Left cardiac atrium (tissue), 4 donors: ENCODE results near the gene PKP4. TPM values are rescaled to one million over a fixed set of nuclear protein-coding genes. Genes with fewer than 3 reads are reported as not detected.

Source experiments
- ATAC-seq, 2 donors: fragments of 200-7000 bp; cut with Tn5 transposase; one replicate each; pipeline ENCODE4 v1.9.1; 2020; ENCODE audit warnings: mild to moderate bottlenecking in 2 of 2, moderate library complexity in 2 of 2
- DNase-seq: peaks from one replicate; pipeline ENCODE4 v3.0.0-alpha.2; 2020
- intact Hi-C, 2 donors: fragments of 100-400 bp; cut with DNase I; formaldehyde crosslinking; loops; one replicate each; pipeline versions ENCODE4 v1.14.1 to v1.15.1; 2022 to 2023
- total RNA-seq, 2 donors: library from RNA; stranded (reverse); fragmentation: NEBNext Ultra II Directional; extraction: Animal tissue kit (Norgen Biotek cat#: 25700); gene quantifications; one replicate each; pipeline ENCODE4 v1.2.1, GENCODE V29; 2021
- donor health status: DM: no; HTN: yes; CAD: no.
- donor health status: DM: no; HTN: yes; CAD: no; lungs with severe emphysema.
- donor health status: DM: yes; HTN: yes; CAD: no.
- donor health status: Dilated cardiomyopathy.

Gene PKP4
- total RNA-seq, 2 donors from 2014 or later: 62.5 to 64.8 TPM

DNA sequence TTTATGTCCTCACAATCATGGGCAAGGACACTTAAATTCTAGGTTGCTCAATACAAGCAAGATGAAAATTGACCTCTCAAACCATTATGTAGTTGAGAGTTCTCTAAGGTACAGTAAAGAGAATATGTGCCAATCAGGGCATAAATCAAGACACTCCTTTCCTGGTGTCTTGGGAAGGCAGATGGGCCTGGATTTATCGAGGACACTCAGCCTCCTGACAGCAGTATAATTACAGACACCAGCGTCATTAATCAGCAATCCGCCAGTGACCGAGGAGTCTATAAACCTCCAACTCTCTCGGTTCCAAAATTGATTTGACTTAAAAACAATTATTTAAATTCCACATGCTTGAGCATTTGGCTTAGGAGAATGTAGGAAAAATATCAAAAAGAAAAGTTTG lies 262.7 kb downstream of the PKP4 start:
- DNase-seq: no peak
- no peak for ATAC-seq
- intact Hi-C loops: no loop called here

DNA sequence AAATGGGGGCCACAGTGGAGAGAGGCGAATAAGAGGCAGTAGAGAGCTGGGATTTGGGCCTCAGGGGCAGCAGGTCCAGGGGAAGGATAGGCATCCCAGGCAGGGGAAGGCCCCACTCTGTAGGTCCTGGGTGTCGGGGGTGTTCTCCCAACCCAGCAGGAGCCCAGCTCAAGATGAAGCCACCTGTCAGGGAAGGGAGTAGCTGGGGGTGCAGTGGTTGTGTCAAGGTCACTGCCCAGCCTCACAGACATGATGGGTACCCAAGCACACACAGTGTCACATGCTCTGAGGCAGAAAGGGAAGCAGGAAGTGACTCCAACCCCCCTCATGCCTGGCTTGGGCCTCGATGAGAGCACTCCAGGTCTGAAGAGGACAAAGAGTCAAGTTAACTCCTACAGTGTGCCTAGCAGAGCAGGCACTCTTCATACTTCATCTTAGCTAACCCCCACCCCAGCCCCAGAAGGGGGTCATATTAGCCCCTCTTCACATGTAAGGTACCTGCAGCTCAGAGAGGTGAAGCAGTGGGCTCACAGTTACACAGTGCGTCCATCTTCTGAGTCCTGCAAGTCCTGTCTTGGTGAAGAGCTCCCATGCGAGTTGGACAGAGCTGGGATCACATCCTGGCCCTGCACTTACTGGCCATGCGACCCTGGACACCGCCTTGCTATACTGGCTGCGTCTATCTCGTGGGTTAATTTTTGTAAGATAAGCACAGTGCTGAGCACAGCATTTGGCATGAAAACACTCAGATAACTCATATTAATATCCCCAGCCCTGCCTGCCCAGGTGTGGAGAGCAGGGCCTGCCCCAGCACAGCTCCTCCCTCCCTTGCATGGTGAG lies 265.7 kb downstream of the PKP4 start:
- no peak for DNase-seq
- intact Hi-C loops: no loop called here
- ATAC-seq: no peak

DNA sequence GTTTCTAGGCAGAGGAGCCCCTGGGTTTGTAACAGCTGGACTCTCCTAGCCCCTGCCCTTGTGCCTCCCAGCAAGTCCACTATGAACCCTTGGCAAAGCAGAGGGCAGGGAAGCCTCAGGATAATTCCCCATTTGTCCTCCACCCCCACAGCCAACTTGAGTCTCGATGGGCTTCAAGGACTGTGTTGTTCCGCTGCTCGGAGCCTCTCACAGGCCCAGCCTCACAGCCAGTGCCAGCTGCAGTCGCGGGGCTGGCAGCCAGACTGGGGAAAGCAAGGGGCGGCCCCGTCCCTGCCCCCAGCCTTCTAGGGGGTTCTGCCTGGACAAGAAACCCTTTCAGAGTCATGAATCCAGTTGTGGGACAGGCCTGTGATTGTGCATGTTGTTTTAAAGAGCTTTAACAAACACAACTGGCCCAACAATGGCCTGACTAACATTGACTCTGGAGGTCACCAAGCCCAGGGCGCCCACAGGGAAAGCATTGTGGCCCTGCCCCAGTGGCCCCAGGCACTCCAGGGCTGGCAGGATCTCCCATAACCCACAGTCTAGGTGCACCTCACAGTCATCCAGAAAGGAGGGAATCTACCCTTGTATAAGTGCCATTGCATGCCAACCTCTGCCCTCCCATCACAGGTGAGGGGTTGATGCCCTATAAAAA lies 266.6 kb downstream of the PKP4 start:
- intact Hi-C loops: no loop called here
- DNase-seq (no peak), ATAC-seq (peak in 1 of 2 donors; percentile 10)

DNA sequence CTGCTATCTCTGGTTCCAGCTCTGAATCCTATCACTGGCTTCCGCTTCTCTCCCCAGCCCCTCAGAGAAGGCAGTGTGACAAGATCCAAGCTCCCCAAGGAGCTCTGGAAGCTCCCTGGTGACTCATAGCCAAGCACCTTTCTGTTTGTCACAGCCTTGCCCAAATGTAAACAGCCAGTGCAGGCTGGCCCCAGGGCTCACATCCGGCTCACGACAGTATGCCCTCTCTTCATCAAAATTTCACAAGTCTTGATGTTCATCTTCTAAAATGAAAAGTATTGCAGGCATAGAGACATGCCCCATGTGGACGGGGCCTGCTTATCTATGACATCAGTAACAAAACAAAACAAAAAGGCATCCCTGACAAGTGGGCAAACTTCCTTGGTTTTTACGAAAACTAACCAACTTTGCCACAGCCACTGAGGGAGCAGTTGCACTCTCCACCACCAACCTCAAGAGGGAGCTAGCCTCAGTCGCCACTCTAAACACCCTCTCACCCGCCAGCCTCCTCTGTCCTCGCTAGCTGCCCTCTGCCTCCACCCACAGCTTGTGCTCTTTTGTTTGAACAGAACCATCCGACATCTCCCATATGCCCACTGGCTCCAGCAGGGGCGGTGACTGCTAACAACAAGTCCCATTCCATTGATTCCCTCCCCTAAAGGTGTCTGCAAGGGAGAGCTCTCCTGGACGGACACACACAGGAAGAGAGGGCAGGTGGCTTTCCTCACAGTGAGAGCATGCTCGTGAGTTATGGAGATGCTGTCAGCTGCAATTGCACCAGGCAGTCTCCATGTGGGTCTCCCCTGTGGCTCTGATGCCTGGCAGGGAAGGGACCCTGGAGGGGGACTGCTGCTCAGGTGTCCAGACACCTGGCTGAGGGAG lies 267.4 kb downstream of the PKP4 start:
- no peak for DNase-seq
- no peak for ATAC-seq
- intact Hi-C loops: no loop called here

DNA sequence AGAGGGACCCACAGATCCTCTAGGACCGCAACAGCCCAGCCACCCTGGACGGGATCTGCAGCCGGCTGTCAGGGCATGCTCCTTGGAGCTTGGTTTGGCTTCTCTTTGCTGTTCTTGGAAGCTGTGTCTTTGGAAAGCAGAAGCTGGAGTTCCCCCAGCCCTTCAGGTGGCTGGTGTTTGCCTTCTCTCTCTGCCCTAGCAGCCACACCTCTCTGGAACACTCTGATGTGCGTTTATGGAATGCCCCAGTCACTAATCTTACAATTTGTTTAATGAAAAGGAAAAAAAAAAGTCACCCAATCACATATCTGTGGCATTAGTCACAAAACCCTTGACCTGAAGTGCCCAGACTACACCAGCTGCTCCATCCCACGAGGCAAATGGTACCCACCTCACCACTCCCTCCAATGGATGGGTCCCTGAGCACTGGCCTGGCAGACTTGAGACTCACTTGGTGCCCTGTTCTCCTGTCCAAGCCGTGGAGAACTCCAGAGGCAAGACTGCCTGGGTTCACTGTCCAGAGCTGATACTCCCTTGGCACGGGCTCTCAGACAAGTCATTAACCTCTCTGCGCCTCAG lies 268.1 kb downstream of the PKP4 start:
- DNase-seq (no peak), ATAC-seq (peak in 1 of 2 donors; percentile 28)
- intact Hi-C loops: no loop called here

DNA sequence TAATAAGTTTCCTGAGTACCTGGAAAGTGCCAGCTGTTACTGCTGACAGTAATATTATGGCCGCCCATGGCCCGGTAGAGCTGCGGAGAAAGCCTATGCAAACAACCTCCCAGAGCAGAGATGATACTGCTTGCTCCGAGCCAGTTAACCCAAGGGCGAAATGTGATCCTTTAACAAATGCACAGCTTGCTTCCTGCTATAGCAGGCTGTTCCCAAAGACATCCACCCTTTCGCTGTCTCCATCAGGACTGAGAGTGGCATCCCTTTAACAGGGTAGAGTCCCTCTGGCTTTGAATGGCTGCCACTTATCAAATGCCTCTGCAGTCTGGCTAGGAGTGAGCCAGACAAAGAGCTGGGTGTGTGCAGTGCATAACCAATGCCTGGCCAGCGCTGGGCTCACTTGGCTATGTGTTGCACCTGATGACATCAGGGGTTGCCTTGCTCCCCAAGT lies 268.7 kb downstream of the PKP4 start:
- intact Hi-C loops: no loop called here
- ATAC-seq: peak in 1 of 2 donors; percentile 38

DNA sequence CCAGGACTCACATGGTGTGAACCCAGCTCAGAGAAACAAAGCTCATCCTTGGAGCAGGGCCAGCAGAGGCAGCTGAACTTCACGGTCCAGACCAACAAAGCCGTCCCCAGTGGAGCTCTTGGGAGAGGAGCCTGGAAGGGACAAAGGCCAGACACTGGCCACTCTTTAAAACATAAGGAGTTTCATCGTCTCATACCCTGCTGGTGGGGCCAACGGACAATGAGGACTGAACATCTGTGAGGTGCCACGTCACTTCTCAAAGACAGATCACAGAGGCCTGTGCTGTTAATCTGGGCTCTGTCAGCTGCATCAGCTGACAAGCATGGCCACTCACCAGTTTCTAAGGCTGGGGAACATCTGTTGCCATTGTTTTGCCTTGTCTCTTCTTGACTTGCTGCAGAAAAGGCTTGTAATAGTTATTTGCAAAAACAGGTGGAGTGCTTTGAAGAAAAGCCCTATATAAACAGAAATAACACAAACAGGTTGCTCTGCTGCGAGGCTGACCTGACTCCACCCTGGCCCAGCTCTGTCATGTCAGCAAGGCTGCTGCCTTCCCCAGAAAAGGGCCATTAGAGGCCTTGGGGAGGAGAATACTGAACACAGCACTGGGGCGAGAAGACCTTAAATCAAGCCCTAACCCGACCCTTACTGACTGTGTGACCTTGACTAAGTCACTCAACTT lies 270.3 kb downstream of the PKP4 start:
- no peak for DNase-seq
- intact Hi-C loops: no loop called here
- peak in 1 of 2 donors; percentile 33 for ATAC-seq

More for the DNA sequence above, 268.7 kb downstream of the PKP4 start:
- no peak for DNase-seq

DNA sequence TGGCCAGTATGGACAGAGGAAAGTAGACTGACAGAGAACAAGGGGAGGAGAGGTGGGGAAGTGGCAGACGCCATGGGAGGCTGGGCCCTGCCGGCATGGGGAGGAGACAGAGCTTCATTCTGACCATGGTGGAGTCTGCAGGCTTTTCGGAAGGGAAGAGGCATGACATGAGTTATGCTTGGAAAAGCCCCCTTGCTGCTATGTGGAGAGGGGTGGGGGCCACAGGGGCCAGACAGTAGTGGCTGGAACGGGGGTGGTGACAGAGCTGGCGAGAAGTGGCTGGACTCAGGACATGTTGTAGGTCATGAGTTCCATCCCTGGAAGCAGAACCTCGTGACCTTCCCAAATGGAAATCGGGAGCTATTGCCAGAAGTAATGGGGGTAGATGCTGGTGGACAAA lies 271.7 kb downstream of the PKP4 start:
- ATAC-seq: no peak
- DNase-seq: no peak
- intact Hi-C loops: no loop called here

DNA sequence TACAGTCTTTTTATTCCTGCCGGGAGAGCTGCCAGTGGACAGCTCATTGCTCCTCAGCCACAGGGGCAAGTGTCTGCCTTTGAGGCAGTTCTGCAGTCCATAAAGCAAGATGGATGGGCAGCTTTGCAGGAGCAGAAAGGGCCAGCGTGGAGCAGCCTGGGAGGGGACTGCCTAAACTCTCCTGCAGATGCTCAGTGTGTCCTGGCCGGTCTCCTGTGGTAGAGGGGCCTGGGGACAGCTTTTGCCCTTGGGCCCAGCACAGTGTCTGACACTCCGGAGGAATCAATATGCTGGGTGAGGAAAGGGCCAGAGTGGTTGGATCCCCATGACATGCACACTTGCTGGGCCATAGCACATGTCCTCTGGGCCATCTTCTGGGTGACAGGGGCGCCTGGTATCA lies 272.7 kb downstream of the PKP4 start:
- ATAC-seq (no peak), DNase-seq (no peak)
- intact Hi-C loops: no loop called here

DNA sequence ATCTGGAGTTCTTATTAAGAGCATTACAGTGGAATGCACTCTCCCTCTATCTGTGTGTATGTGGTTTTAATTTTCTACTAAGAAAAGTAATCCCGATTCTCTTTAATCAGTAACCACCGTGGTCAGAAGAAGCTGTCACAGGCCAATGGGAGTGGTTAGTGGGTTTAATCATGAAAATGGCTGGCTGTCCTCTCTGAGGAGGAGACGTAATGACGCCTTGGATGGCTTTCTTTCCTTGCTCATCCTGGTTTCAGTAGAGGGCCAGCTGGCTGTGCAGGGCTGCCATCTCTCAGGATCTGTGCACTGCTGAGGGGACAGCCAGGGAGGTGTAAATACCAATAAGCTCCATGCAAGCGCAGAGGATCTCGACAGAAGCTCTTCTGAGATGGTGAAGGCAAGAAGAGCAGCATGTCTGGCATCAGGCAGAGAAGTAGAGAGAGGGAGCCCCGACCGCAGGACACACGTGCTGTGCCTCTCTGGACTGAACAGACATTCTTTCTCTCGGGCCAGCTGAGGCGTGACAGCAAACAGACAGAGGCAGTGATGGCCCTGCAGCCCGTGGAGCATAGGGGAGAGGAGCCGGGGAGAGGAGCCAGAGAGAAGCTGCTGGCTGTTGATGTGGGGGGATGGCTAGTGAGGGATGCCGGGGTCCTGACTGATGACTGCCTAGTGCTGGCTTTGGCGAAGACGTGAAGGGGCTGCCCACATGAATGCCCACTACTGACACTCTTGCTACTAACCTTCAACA lies 273.3 kb downstream of the PKP4 start:
- no peak for ATAC-seq
- intact Hi-C loops: no loop called here

DNA sequence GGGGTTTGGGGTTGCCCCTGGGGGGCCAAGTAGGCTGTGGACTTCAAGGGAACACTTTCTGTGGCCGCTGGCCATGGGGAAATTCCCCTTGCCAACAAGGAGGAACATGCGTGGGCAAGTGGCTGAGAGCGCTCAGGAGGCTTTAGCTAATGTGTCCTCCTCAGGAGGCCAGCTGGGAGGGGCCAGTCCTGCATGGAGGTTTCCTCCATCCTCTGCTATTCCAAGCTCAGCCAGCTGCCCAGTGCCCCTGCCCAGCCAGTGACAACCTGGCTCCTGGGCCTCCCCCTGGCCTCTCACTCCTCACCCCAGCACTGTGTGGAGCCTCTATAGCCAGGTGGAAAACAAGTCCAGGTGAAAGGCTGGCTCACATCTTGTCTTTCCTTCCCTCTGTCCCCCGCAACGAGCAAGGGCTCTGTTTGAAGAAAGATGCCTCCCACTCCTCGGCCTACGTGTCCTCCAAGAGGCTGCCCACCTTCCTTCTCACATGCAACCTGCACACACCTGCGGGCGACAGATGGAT lies 273.9 kb downstream of the PKP4 start:
- intact Hi-C loops: no loop called here
- ATAC-seq: no peak

More for the DNA sequence above, 273.3 kb downstream of the PKP4 start:
- DNase-seq: no peak

DNA sequence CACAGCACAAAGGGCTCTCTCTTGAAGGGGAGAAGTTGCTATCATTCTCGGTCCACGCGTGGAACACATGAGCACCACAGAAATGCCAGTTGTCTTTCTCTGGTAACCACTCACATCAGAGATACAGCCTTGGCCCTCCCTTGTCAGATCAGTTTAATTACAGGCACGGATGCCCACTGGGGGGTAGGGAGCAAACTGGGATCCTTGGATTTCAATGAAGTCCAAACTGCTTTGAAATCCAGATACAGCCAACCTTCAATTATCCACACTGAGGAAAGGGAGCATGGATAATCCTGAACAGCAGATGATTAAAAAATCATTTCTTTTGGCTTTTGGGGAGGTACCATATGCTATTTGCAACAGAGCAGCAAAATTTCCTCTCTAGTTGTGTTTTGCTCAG lies 274.6 kb downstream of the PKP4 start:
- intact Hi-C loops: no loop called here
- ATAC-seq (no peak), DNase-seq (no peak)

More for the DNA sequence above, 273.9 kb downstream of the PKP4 start:
- DNase-seq: no peak

Other genes starting within 250 kb of the PKP4 start
- 1 to 10 TPM; 1.1 to 2.0 TPM for gene CCDC148, start 199 bp upstream of the PKP4 start, total RNA-seq